GM10266 (cell line): ENCODE measurements around the gene DNAJC30.
A peak's percentile ranks its signal among the peaks of the same experiment; 100 is the strongest.
"Not testable (repeated sequence)": the region's sequence is repeated elsewhere in the genome, so short reads cannot be mapped to it uniquely, and the experiment has no call there.

ENCODE experiments used
- DNase-seq: peaks from one replicate; pipeline ENCODE4 v3.0.0; 2012; ENCODE audit errors: extremely low spot score
- CTCF ChIP-seq: IDR thresholded peaks from 2 replicates; pipeline ENCODE4 v1.5.1; 2012; ENCODE audit warnings: mild to moderate bottlenecking, low read depth; ENCODE audit not compliant: control insufficient read depth, insufficient read depth; ENCODE audit errors: missing control alignments

The DNAJC30 gene

GRCh38 chr7:73722785-73723184 is 39.5 kb upstream of the DNAJC30 start:
- TF ChIP-seq CTCF: no peak
- DNase-seq: no peak

- not testable (repeated sequence) for DNase-seq
Observed at GRCh38 chr7:73722182-73722581, 38.9 kb upstream of the DNAJC30 start.

DNA sequence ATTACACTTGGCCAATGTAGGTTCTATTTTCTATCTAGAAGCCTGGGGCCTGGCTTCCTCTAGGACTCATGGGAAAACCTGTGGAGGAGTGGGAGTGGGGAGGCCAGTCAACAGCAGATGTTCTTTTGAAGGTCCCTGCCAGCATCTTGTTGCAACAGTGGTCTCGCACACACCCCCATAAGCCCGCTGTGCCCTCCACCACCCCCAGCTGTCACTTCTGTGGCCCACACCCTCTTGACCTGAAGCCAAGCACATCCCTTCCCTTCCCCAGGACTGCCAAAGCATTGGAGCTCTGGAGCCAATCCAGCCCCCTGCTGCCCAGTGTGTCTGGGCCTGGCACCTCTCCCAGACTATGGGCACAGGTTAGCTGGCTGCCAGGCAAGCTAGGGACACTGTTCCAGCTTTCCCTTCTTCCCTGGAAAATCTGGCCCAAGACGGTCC is 38.1 kb upstream of the DNAJC30 start:
- no peak for TF ChIP-seq CTCF
- no peak for DNase-seq

DNA sequence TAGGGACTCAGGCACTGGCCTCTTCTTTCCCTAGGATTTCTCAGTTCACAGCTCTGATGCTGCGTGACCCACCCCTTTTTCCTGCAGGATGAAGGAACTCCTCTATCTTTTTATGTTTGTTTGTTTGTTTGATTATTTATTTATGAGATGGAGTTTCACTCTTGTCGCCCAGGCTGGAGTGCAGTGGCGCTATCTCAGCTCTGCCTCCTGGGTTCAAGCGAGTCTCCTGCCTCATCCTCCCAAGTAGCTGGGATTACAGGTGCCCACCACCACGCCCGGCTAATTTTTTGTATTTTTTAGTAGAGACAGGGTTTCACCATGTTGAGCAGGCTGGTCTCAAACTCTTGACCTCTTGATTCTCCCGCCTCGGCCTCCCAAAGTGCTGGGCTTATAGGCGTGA is 37.2 kb upstream of the DNAJC30 start:
- DNase-seq: not testable (repeated sequence)

GRCh38 chr7:73719806-73720169 is 36.5 kb upstream of the DNAJC30 start:
- no peak for TF ChIP-seq CTCF
- no peak for DNase-seq

GRCh38 chr7:73718905-73719805 is 35.9 kb upstream of the DNAJC30 start, which contains the start of gene STX1A:
Gene STX1A (minus strand): TSS chr7:73719669. CDS start chr7:73719631, 38 bp downstream.
- peak; percentile 98 for DNase-seq
- no peak for TF ChIP-seq CTCF

- DNase-seq: no peak
- no peak for TF ChIP-seq CTCF
Observed at GRCh38 chr7:73718438-73718881, 35.2 kb upstream of the DNAJC30 start.

- no peak for TF ChIP-seq CTCF
- DNase-seq: no peak
Observed at GRCh38 chr7:73717991-73718405, 34.7 kb upstream of the DNAJC30 start.
